Type B pancreatic cell (in vitro differentiated cells): ENCODE measurements around the gene UCHL1. TPM values are rescaled to one million over a fixed set of nuclear protein-coding genes. Genes with fewer than 3 reads are reported as not detected.
A peak's percentile ranks its signal among the peaks of the same experiment; 100 is the strongest.

Experiments
- DNase-seq: peaks from one replicate; pipeline ENCODE4 v3.0.0; 2021; ENCODE audit warnings: mixed read lengths; ENCODE audit not compliant: unreplicated experiment; ENCODE audit errors: extremely low spot score
- H3K27ac Mint-ChIP-seq: 2 replicates; pipeline ENCODE4 v1.8.0; 2021; ENCODE audit warnings: mild to moderate bottlenecking, mixed read lengths
- H3K27me3 Mint-ChIP-seq: 2 replicates; pipeline ENCODE4 v1.8.0; 2021; ENCODE audit warnings: mixed read lengths
- H3K36me3 Mint-ChIP-seq: 2 replicates; pipeline ENCODE4 v1.8.0; 2021; ENCODE audit warnings: mixed read lengths
- H3K4me1 Mint-ChIP-seq: one replicate; pipeline ENCODE4 v1.8.0; 2021; ENCODE audit warnings: mixed read lengths; ENCODE audit not compliant: unreplicated experiment
- H3K4me3 Mint-ChIP-seq: 2 replicates; pipeline ENCODE4 v1.8.0; 2021; ENCODE audit warnings: mild to moderate bottlenecking, mixed read lengths
- H3K9me3 Mint-ChIP-seq: 2 replicates; pipeline ENCODE4 v1.8.0; 2021; ENCODE audit warnings: mixed read lengths
- CTCF ChIP-seq: fragments of 200-600 bp; sonication (generic); conservative IDR thresholded peaks from 2 replicates; pipeline ENCODE4 v1.5.0; 2021; ENCODE audit warnings: antibody characterized with exemption, mild to moderate bottlenecking
- total RNA-seq: library from RNA; stranded (reverse); gene quantifications from 2 replicates; pipeline ENCODE4 v1.2.1, GENCODE V29; 2021; ENCODE audit warnings: low replicate concordance

Gene UCHL1
- total RNA-seq, 1 donor from 2014 or later = 183 TPM

DNA sequence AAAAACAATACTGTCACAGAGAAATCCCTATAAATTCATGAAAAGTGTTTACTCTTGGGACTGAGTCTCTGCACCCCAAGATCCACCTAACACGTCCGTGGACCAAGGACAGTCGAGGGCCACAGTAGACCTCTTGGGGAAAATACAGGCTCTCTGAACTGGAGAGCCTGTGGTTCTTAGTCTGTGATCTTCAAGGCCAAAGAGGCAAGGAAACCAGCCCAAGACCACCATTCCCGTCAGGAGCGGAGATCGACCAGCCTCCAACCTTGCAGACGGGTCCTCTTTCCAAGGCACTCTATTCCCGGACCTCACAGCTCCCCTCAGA is 40.8 kb upstream of the UCHL1 start:
- H3K9me3 Mint-ChIP-seq = no peaks in the 10 kb centered on the region
- peak overlapping the region; percentile 89 for H3K27ac Mint-ChIP-seq
- H3K4me3 Mint-ChIP-seq = peak overlapping the region; percentile 92

GRCh38 chr4:41216294-41217019 is 40.3 kb upstream of the UCHL1 start:
- peak; percentile 86 for DNase-seq
- peaks cover 19% of the 10 kb centered on the region for H3K4me1 Mint-ChIP-seq
- TF ChIP-seq CTCF = peak; percentile 61
- peak overlapping the region; percentile 95 for H3K27ac Mint-ChIP-seq
- peaks cover 19% of the 10 kb centered on the region for H3K27me3 Mint-ChIP-seq
- no peaks in the 10 kb centered on the region for H3K9me3 Mint-ChIP-seq
- H3K36me3 Mint-ChIP-seq = no peaks in the 10 kb centered on the region
- H3K4me3 Mint-ChIP-seq = peak overlapping the region; percentile 92

More for the DNA sequence above, 40.8 kb upstream of the UCHL1 start:
- Mint-ChIP-seq H3K4me1 (peaks cover 19% of the 10 kb centered on the region), H3K36me3 (no peaks in the 10 kb centered on the region), H3K27me3 (peaks cover 19% of the 10 kb centered on the region)
- no peak for DNase-seq
- no peak for TF ChIP-seq CTCF

- H3K27ac Mint-ChIP-seq = peak overlapping the region; percentile 95
- peaks cover 15% of the 10 kb centered on the region for H3K27me3 Mint-ChIP-seq
- H3K9me3 Mint-ChIP-seq = no peaks in the 10 kb centered on the region
- H3K36me3 Mint-ChIP-seq = no peaks in the 10 kb centered on the region
- peak overlapping the region; percentile 92 for H3K4me3 Mint-ChIP-seq
- TF ChIP-seq CTCF = no peak
- no peak for DNase-seq
- H3K4me1 Mint-ChIP-seq = peaks cover 19% of the 10 kb centered on the region
Measured at GRCh38 chr4:41217020-41217333, 39.8 kb upstream of the UCHL1 start.

DNA sequence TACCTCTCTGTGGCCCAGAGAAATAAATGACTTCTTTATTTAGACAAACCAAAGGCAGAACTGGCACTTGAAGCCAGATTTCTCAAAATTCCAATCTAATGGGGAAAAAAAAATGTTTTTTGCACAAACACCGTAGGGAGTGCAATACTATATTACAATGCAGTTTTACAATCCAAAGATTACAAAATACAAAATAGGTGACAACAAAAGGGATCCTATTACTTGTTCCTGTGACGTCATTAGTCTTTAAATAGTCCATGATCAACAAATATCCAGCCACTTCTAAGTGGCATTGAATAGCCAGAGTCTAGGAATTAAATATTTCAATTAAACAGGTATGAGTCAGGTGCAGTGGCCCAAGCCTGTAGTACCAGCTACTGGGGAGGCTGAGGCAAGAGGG is 39.4 kb upstream of the UCHL1 start:
- H3K4me1 Mint-ChIP-seq = peaks cover 21% of the 10 kb centered on the region
- TF ChIP-seq CTCF = no peak
- H3K27ac Mint-ChIP-seq = peak overlapping the region; percentile 95
- peaks cover 12% of the 10 kb centered on the region for H3K27me3 Mint-ChIP-seq
- peak overlapping the region; percentile 92 for H3K4me3 Mint-ChIP-seq
- no peaks in the 10 kb centered on the region for H3K36me3 Mint-ChIP-seq
- no peak for DNase-seq
- H3K9me3 Mint-ChIP-seq = no peaks in the 10 kb centered on the region

DNA sequence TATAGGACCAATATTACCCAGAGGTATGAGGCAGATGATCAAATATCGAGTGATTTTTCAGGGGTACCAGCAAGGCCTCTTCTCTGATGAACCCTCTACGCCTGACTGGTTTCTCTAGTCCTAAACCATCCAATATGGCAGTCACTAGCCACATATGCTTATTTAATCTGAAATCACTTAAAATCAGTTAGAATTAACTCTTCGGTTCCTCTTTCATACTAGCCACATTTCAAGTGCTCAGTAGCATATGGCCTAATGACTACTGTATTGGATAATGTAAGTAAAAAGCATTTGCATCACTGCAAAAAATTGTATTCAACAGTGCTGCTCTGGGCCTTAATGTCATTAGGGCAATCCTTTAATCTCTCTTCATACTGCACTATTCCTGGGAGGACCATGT is 38.0 kb upstream of the UCHL1 start:
- Mint-ChIP-seq H3K9me3 (no peaks in the 10 kb centered on the region), H3K27me3 (no peaks in the 10 kb centered on the region), H3K27ac (no peak overlapping the region)

More for the DNA sequence above, 38.0 kb upstream of the UCHL1 start:
- no peaks in the 10 kb centered on the region for H3K36me3 Mint-ChIP-seq
- H3K4me3 Mint-ChIP-seq = no peak overlapping the region
- no peak for DNase-seq
- peaks cover 10% of the 10 kb centered on the region for H3K4me1 Mint-ChIP-seq
- TF ChIP-seq CTCF = no peak
